NCI-H2196 (cell line): Measurements from ENCODE around the gene VAT1L.

ENCODE experiments used
- DNase-seq: peaks from one replicate; lab custom pipeline; 2025; ENCODE audit not compliant: unreplicated experiment; lab: John Stamatoyannopoulos, UW

VAT1L gene

DNA sequence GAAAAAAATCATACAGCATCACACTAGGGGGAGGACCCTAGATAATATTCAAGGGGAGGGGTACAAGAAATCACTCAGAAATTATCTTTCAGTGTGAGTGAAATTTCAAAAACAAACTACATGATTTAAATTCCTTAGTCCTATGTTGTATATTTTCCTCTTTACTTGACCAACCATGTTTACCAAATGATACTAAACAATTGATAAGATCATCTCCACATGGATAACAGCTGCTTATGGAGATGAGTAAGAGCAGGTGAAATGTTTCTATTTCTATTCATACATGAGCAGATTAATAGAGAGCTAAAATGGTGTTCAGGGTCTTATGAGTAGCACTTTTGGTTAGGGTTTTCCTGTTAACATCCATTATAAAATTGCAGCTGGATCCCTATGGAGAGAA lies 7.3 kb upstream of the VAT1L start:
- no peak for DNase-seq

DNA sequence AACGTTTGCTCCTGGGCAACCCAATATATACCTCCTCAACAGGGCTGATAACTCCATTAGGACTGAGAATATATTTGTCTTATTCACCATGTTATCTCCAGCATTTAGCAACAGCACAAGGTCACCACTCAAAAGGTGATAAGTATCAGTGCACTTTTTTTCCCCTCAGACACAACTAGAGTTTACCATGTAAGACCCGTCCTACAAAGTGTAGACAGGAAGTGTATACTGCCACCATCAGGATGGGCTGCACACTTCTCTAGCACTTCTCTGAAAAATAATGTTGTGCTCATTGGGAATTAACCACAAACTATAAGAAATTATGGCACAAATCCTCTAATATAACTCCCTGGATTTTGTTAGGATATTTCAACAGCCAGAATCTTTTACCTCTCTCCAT lies 5.7 kb upstream of the VAT1L start:
- DNase-seq = no peak

DNA sequence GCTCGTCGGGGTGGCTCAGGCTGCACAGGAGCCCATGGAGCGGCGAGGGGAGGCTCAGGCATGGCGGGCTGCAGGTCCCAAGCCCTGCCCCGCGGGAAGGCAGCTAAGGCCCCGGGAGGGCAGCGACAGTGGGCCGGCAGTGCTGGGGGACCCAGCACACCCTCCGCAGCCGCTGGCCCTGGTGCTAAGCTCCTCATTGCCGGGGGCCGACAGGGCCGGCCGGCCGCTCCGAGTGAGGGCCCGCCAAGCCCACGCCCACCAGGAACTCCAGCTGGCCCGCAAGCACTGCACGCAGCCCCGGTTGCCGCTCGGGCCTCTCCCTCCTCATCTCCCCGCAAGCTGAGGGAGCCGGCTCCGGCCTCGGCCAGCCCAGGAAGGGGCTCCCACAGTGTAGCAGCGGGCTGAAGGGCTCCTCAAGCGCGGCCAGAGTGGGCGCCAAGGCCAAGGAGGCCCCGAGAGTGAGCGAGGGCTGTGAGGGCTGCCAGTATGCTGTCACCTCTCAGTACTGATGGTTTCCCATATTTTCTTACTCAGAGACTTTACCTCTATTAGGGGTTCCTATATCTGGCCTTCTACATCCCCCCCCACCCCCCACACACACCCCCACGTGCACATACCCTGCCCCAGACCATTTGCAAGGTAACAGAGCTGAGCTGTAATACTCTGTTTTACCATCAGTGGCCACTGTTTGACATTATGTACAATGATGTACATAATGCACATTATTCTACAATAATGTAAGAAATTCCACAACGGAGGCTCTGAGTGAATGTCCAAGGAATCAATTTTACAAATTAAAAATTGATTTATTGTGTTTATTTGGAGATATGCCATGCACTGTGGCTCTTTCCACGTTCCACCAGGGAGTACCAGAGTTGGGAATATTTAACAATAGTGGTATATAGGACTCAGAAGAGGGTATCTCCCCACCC lies 3.7 kb upstream of the VAT1L start:
- no peak for DNase-seq

DNA sequence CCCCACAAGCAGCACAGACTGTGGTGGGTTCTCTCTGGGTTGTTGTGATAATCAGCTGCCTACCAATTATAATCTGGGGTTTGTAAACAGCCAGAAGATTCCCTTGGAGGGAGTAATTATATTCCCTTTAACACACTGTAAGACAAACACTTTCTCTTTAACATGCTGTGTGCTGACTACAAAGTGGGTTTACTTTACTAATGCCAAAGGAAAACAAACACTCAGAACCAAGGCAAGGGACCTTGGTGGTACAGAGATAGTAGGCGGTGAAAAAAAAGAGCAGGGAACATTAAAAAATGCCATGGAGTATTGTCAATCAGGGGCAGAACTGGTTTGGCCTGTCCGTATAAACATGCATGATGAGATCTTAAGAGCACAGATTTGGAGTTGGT lies 3.0 kb upstream of the VAT1L start:
- DNase-seq = no peak

DNA sequence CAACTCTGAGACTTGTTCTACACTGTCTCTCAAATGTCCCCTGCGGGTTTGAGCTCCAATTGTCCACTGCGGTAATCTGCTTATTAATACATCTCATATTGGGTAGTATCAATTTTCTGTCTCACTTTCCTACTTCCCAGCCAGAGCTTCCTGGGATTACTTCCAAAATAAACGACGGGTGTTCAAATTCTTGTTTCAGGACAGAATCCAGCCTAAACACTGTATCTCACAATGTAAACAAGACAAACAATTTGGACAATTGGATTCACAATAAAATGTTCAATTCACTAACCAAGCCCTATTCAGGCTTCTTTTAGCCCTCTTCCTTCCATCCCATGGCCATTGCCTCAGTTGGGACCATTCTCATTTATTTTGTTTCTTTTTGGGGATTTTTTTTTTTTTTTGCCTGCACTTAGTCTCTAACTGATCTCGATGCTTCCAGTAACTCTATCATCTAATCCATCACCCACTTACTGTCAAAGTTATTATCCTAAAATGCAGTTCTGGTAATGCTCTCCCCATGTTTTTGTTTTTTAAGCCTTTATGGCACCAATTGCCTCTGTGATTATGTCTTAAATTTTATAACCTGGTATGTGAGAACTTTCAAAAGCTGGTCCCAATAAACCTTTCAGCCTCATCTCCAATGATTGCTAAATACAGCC lies 2.0 kb upstream of the VAT1L start:
- no peak for DNase-seq

DNA sequence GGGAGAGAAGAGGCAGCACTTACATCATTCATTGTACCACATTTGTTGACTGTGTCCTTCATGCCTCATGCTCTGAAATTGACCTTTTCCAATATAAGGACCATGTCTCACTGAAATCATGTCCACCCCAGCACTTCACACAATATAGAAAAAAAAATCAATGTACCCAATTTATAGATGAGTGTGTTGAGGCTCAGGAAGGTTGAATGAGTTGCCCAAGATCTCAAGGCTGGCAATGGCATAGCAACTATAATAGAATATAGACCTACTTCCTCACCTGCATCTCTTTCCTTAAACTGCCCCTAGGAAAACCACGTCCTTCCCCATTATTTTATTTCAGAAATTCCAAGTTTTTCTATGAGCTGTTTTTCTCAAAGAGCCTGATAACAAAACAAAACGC lies 912 bp upstream of the VAT1L start:
- no peak for DNase-seq

DNA sequence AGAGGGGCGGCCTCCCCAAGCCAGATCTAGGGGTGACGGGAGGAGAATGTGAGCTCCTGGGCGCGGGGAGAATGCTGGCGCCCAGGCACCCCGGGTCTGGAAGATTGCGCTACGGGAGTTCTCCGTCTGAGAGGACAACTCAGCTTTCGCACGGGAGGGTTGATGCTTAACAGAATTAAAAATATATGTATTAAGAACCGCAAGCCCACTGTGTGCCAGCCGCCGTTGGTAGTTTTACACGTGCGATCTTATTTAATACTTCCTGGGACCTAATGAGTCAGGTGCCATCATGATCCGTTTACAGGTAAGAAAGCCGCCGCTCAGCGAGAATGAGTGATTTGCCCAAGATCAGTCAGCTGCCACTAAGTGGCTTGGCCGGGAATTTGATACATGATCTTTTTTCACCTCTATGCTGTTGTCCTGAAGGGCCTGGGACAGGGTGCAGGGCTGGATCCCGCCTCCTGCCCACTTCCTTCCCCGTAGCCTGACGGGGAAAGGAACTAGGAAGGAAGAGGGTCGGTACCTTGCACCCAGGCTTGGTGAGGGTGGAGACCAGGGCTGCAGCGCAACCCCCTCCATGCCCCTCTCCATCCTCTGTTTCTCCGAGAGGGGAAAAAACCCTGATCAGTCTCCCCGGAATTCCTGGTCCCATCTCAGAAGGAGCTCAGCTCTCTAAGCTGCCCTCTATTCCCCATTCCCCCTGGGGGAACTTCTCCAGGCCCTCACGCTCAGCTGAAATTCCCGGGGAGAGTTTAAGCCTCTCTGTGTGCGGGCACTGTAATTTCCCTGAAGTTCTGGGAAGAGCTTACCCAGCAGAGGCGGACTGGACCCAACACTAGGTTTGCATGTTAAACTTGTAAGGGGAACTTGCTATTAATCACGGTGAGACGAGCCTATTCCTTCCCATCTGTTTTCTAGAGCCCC lies 983 bp downstream of the VAT1L start:
- no peak for DNase-seq

DNA sequence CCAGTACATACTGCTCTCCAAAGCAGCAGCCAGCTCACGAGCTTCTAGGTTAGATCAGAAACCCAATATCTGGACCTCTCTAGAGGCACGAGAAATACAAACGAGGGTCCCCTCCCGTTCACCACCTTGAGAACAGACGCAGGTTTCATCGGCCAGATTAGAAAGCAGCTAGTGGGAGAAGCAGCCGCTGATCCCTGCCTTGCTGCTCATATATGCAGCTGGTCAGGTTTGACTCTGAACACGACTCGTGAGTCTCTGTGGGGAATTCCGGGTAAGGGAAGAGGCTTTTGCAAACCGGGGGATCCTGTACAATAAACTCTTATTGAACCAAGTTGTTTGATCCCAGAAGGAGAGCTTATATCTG lies 1.6 kb downstream of the VAT1L start:
- DNase-seq = no peak

DNA sequence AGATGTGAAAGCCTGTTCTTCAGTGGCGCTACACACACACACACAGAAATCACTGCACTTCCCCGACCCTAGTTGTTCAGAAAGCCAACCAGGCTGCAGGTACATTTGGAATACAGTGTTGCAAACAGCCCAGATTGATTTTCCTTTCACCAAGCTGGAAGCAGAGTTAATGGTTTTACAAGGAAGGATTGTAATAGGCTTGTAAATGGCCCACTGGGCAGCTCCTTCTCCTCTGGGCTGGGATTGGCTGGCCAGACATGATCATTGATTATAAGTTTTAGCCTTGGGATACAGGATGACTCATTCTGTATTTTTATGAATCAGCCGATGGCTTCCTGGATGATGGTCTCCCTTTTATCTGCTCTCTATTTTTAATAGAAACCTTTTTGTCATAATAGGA lies 2.5 kb downstream of the VAT1L start:
- DNase-seq = no peak

DNA sequence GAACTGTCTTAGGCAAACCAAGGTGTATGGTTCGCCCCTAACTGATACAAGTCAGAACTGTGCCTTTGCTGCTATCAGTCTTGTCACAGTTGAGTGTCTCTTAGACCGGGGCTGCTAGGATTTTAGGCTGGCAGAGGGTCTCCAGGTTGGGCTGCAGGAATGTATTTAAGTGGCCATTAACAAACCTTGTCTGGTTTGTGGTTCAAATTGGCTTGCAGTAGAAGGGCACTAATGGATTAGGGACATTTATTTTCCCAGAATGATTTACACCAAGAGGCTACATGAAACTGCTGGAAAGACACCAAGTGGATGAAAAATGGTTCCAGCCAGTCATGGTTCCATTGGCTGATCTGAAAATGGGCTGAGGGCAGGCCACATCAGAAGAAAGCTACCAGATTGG lies 5.1 kb downstream of the VAT1L start:
- no peak for DNase-seq

DNA sequence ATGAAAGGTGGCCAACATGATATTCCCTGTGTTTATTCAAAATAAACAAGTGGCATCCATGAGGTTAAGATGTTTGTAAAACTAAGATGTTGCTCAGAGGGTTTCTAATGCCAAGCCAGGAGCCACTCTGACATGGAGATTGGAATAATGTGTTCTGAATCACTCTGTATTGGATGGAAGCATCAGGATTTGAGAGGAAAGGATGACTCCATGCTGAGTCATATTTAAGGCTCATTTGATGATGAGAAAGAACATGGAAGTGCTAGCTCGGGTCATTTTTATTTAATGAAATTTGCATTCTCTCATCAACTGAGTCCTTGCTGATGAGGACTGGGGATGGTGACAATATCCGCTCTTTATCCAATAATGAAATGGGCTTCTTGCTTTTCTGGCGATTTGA lies 6.2 kb downstream of the VAT1L start:
- DNase-seq = no peak

DNA sequence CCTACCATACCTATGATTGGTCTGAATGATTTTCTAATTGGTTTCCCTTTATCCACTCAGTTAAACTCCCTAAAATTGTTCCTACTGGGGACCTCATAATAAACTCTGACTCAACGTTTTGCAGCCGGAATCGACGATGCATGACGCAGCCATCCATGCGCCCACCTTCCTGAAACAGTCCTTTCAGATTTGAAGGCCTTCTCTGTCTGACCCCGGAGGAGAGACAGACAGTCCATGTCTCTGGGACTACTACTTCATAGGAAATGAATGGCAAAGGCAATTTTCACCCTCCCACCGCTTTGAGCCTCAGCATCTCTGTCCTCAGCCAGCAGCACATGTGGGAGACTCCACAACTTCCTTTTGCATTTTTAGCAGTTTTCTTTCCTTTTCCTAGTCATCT lies 13.5 kb downstream of the VAT1L start:
- no peak for DNase-seq

DNA sequence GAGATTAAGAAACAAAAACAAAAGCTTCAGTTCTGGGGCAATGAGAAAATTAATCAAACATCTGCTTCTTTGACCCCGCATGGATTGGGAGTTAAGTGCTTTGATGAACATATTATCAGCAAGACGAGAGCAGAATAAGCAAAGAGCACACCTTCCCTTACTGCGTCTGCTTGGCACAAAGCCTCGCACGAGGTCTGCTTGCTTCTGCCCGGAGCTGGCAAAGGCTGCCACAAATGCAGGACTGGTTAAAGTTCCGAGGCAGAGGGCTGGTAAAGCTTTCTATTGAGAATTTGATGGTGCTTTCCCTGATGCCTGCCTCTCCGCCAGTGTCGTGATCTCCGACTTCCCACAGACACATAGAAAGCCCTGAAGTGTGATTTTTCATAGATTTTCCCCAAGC lies 17.0 kb downstream of the VAT1L start:
- no peak for DNase-seq

DNA sequence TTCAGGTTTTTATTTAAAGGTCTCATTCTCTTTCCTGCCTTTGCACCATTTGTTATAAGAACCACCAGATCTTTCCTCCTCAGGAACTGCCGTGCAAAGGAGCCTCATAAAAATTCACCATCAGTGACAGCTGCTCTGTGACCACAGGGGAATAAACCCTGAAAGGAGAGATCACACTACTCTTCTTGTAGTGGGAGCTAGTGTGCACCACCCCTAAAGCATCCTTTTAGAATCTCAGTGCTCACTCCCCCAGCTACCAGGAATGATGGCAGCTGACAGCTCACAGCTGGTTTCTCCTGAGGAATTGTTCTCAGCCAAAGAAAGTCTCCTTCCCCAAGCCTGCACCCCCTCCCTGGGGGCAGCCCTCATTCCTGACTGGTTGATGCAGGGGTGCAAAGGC lies 18.7 kb downstream of the VAT1L start:
- no peak for DNase-seq

DNA sequence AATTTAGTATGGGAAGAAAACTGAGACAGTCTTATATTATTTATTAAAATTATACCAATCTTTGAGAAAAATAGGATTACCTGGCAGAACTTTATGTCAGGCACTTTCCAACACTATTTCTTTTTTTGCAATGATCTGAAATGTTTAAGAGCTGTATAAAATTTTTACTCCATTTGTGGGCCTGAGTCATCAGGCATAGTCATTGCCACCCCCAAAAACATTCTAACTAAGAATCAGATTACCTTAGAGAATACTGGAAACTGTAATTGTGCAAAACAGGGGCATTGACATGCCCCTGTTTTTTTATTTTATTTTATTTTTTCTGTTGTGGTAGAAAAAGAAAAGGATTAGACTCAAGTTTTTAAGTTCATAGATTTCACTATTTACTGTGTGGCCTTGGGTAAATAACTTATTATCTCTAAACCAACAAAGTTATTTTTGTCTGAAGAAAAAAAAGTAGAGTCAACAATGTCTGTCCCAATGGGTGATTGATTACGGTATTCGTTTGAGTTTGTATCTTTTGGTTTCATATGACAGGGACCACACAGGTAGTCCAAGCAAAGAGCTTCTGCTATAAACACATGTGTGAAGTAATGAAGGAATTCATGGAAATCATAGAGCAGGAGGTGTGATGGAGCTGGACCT lies 24.6 kb downstream of the VAT1L start:
- DNase-seq = no peak

DNA sequence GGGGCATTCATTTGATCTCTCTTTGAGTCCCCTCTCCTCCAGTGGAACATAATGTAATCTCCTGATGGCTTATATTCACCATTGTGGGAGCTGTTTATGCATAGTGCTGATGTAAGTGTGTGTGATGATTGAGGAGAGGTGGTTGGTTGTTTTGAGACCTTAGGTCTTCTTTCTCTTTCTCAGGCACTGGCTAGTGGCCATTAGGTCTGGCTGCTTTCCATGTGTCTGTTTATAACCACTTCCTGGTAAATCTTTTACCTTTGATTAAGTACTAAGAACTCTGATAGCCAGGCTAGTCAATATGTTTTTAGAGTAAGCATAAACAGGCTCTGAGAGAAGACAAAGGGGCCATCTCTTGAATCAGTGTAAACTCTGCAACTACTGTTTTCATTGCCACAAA lies 27.9 kb downstream of the VAT1L start:
- DNase-seq = peak; percentile 2

DNA sequence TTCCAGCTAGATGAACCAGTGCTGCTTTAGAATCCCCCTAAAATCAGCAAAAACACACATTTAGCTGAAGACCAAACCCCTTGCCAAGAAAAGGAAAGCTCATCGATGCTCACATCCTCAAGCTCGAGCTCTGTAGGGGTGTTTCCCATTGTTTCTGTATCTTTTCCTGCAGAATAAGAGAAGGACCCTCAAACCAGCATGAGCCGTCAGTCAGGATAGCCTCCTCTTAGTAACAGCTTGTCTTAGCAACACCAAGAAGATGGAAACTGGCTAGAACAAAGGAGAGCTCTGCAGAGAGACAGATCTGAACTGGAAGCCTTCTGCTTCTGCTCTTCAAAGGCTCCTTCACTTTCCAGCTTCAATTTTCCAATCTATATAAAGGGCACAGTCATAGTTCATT lies 32.0 kb downstream of the VAT1L start:
- DNase-seq = no peak

DNA sequence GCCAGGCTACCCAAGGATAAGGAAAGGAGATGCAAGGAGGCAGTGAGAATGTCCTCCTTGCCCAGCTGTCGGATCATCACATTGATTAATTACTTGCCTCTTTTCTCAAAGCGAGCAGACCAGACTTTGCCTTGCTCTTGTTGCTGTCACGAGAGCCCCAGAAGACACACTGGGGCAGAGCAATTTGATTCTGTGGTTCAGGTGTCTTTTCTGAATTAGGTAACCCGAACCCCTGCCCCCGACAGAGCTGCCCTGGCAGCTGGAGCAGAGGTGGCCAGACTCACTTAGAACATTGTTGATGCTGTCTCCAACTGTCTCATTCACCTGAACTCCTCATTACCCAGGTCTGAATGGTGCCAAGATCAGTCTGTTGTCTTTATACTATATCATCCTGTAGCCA lies 34.3 kb downstream of the VAT1L start:
- DNase-seq = no peak

DNA sequence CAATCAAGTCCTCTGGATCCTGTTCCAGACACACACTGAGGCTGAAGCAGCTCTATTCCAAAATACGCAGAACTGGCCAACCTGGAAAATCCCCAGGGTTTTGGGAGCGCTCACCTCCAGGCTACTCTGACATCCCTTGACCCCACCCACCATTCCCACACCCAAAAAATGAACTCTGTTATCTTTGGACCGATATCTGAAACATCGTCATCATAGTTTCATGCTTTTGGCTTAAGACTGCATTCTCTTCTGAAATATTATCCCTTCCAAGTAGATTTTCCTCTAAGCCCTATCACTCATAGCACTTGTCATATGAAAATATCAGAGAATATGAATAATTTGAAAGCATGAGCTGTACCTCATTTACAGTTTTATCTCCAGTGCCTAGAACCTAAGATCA lies 34.7 kb downstream of the VAT1L start:
- DNase-seq = no peak

DNA sequence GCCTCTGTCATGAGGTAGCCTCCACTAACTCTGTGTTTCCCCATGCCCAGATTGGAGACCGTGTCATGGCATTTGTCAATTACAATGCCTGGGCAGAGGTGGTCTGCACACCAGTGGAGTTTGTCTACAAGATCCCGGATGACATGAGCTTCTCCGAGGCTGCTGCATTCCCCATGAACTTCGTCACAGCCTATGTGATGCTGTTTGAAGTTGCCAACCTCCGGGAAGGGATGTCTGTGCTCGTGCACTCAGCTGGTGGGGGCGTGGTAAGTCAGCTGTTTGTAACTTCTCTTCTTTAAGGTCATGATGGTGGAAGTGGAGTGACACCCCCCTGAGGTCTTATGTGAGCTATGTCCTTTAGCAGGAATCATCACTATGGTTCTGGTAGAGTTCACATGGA lies 36.8 kb downstream of the VAT1L start:
- no peak for DNase-seq

DNA sequence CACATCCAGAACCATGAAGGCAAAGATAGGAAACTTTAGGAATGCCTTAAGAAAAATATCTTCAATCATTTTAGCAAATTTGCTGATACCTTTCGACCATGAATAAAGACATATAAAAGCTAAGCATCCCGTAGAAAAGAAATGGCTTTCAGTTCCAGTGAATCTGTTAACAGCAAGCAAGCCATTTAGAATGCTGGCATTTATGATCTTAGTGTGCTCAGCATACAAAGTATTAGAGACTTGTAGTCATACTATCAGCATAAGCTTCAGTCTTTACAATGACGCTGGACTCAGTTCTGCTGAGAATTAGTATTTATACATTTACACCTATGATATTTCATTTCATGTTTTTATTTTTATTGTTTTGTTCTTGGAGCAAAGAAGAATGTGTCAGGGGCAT lies 38.7 kb downstream of the VAT1L start:
- DNase-seq = no peak
